Right ventricle myocardium inferior (tissue), 1 donor: ENCODE measurements around the gene ATP1A1. TPM values are rescaled to one million over a fixed set of nuclear protein-coding genes. Genes with fewer than 3 reads are reported as not detected.

Source experiments
- ATAC-seq: fragments of 200-7000 bp; cut with Tn5 transposase; one replicate; pipeline ENCODE4 v1.9.1; 2020; ENCODE audit warnings: mild to moderate bottlenecking, moderate library complexity
- DNase-seq: peaks from one replicate; pipeline ENCODE4 v3.0.0; 2021; ENCODE audit errors: missing footprints
- intact Hi-C: fragments of 100-400 bp; cut with DNase I; formaldehyde crosslinking; loops from one replicate; pipeline ENCODE4 v1.11.0; 2022
- total RNA-seq: library from RNA; stranded (reverse); fragmentation: NEBNext Ultra II Directional; extraction: Animal tissue kit (Norgen Biotek cat#: 25700); gene quantifications from one replicate; pipeline ENCODE4 v1.2.1, GENCODE V29; 2021
- donor health status: DM: no; HTN: yes; CAD: no; lungs with severe emphysema.

Gene ATP1A1
- total RNA-seq, 1 donor from 2014 or later: 298 TPM

DNA sequence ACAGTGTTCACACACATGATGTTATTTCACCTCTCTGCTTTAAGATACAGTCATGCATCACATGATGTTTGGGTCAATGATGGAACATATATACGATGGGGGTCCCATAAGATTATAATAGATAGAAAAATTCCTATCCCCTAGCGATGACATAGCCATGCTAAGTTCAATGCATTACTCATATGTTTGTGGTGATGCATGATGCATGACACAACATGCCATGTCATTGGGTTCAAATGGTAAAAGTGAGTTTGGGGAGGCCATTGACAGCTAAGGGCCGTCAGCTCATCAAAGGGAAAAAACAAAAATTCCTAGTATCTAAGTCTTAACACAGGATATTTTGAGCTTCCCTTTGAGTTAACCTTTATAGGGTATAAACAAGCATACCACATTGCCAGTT, 73.6 kb downstream of the ATP1A1 start:
- intact Hi-C loops: no loop called here
- DNase-seq (no peak), ATAC-seq (no peak)

DNA sequence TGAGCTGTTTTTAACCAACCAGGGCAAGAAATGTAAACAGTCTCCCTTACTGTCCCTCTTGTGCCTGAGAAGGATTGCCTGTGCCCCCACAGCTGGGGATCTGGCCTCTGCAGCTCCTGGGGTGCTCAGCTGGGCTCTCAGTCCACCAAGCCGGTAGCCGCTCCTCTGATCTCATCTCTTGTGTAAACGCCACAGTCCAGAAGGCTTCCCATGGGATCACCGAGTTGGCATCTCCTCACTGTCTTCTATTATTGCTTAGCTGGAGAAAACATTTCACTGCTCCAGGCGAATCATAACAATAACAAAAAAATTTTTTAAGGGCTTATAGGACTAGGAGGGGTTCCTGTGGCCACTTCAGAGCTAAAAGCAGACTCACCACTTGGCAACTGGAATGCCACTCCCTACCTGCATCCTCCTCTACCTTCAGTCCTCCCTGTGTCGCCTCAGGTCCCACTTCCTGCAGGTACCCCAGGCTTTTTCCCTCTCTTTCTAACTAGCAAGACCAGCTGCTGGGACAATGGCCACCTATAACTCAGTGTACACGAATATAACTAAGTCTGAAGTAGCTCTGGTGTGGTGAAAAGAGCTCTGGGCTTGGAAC, 75.8 kb downstream of the ATP1A1 start:
- no peak for ATAC-seq
- intact Hi-C loops: no loop called here
- no peak for DNase-seq

- no peak for ATAC-seq
- no peak for DNase-seq
- intact Hi-C loops: no loop called here
These were observed 76.5 kb downstream of the ATP1A1 start for GRCh38 chr1:116449578-116449977.

GRCh38 chr1:116451702-116452101, 78.7 kb downstream of the ATP1A1 start:
- DNase-seq (no peak), ATAC-seq (no peak)
- intact Hi-C loops: no loop called here

- ATAC-seq: no peak
- intact Hi-C loops: no loop called here
- no peak for DNase-seq
These were observed 80.4 kb downstream of the ATP1A1 start for GRCh38 chr1:116453481-116453880.

GRCh38 chr1:116453906-116454305, 80.9 kb downstream of the ATP1A1 start:
- intact Hi-C loops: no loop called here
- ATAC-seq (no peak), DNase-seq (no peak)

Other genes with a start within 250 kb of the ATP1A1 start
- gene CD58, start 197.8 kb downstream of the ATP1A1 start, total RNA-seq: 30.1 TPM